HEK293 (cell line): Measurements from ENCODE around the gene ADGRB3.

ENCODE experiments used
- ZNF138 ChIP-seq: fragments of 450-650 bp; formaldehyde crosslinking; IDR thresholded peaks from 2 replicates; pipeline ENCODE4 v1.5.1; 2016; ENCODE audit warnings: missing biosample characterization, missing genetic modification characterization, borderline replicate concordance
- ZNF239 ChIP-seq: fragments of 450-650 bp; formaldehyde crosslinking; IDR thresholded peaks from 2 replicates; pipeline ENCODE4 v1.5.1; 2016; ENCODE audit warnings: missing biosample characterization, missing genetic modification characterization
- ZNF24 ChIP-seq: fragments of 450-650 bp; formaldehyde crosslinking; IDR thresholded peaks from 2 replicates; pipeline ENCODE4 v1.5.1; 2016; ENCODE audit warnings: missing biosample characterization, missing genetic modification characterization
- ZNF555 ChIP-seq: fragments of 450-650 bp; formaldehyde crosslinking; conservative IDR thresholded peaks from 2 replicates; pipeline ENCODE4 v1.5.1; 2017; ENCODE audit warnings: missing biosample characterization, mild to moderate bottlenecking, missing genetic modification characterization, inconsistent platforms
- ZNF785 ChIP-seq: fragments of 450-650 bp; formaldehyde crosslinking; IDR thresholded peaks from 2 replicates; pipeline ENCODE4 v1.5.1; 2016; ENCODE audit warnings: missing biosample characterization, missing genetic modification characterization
- TF ChIP-seq, protein P1 (sequence below): fragments of 450-650 bp; formaldehyde crosslinking; IDR thresholded peaks from 2 replicates; pipeline ENCODE4 v1.5.1; 2016; ENCODE audit warnings: missing biosample characterization, missing genetic modification characterization
- TF ChIP-seq, protein P2 (sequence below): fragments of 450-650 bp; formaldehyde crosslinking; IDR thresholded peaks from 2 replicates; pipeline ENCODE4 v1.5.1; 2016; ENCODE audit warnings: missing biosample characterization, missing genetic modification characterization, low read depth

DNA sequence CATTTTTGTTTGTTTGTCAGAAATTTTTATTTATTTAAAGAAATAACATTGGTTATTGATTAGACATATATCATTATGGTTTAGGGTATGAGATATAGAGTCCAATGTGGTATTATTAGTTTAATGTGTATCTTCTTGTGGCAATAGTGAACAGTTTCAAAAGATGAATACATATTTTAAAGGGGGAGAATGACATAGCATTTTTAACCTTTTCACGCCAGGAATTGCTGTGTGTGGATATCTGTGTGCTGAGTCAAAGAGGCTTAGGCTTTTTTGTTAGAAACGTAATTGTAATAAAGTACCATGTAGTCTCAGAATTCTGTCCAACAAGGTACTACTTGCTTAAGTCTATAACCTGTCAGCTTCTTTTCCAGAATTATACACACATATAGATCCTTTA is 451.6 kb downstream of the ADGRB3 start:
- TF ChIP-seq ZNF138 (tag by site-specific recombination) (no peak), ZNF24 (no peak), ZNF239 (tag by site-specific recombination) (no peak), ZNF785 (no peak), ZNF555 (no peak)
- TF ChIP-seq, protein P1, sequence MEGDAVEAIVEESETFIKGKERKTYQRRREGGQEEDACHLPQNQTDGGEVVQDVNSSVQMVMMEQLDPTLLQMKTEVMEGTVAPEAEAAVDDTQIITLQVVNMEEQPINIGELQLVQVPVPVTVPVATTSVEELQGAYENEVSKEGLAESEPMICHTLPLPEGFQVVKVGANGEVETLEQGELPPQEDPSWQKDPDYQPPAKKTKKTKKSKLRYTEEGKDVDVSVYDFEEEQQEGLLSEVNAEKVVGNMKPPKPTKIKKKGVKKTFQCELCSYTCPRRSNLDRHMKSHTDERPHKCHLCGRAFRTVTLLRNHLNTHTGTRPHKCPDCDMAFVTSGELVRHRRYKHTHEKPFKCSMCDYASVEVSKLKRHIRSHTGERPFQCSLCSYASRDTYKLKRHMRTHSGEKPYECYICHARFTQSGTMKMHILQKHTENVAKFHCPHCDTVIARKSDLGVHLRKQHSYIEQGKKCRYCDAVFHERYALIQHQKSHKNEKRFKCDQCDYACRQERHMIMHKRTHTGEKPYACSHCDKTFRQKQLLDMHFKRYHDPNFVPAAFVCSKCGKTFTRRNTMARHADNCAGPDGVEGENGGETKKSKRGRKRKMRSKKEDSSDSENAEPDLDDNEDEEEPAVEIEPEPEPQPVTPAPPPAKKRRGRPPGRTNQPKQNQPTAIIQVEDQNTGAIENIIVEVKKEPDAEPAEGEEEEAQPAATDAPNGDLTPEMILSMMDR (tag by site-specific recombination): no peak
- TF ChIP-seq, protein P2, sequence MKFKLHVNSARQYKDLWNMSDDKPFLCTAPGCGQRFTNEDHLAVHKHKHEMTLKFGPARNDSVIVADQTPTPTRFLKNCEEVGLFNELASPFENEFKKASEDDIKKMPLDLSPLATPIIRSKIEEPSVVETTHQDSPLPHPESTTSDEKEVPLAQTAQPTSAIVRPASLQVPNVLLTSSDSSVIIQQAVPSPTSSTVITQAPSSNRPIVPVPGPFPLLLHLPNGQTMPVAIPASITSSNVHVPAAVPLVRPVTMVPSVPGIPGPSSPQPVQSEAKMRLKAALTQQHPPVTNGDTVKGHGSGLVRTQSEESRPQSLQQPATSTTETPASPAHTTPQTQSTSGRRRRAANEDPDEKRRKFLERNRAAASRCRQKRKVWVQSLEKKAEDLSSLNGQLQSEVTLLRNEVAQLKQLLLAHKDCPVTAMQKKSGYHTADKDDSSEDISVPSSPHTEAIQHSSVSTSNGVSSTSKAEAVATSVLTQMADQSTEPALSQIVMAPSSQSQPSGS: no peak
